ENCODE results near the gene ACVR1B. TPM values are rescaled to one million over a fixed set of nuclear protein-coding genes. Genes with fewer than 3 reads are reported as not detected.
A peak's percentile ranks its signal among the peaks of the same experiment; 100 is the strongest.

The ACVR1B gene
- total RNA-seq = 1 to 10 TPM; 8.7 to 9.1 TPM

GRCh38 chr12:51951199-51951842 is at the start of gene ACVR1B:
Gene ACVR1B (plus strand): TSS chr12:51951699. CDS start chr12:51951744, 45 bp downstream.
- H3K27me3 Mint-ChIP-seq (ENCODE audit: low read depth) = peaks cover 4% of the 10 kb centered on the region
- peak; percentile 91 for DNase-seq
- peaks cover 2% of the 10 kb centered on the region for H3K36me3 Mint-ChIP-seq (ENCODE audit: low read depth)
- peak within 1 kb of the TSS; percentile 54 for H3K27ac Mint-ChIP-seq
- no peaks in the 10 kb centered on the region for H3K9me3 Mint-ChIP-seq
- intact Hi-C loops (cut with micrococcal nuclease) = loop anchor here (1.0 to 2.0 kb wide), 2 partner anchors 20 to 73 kb away; no protein-coding TSS in a partner anchor
- H3K4me3 Mint-ChIP-seq = peak within 1 kb of the TSS; percentile 93
- CTCF ChIA-PET = interaction anchor here (1.3 to 2.5 kb wide), 3 partner anchors 19 to 32 kb away, joined by 3 to 7 read pairs (median 7); no protein-coding TSS in a partner anchor
- peaks cover 41% of the 10 kb centered on the region for H3K4me1 Mint-ChIP-seq (ENCODE audit: low read depth)

DNA sequence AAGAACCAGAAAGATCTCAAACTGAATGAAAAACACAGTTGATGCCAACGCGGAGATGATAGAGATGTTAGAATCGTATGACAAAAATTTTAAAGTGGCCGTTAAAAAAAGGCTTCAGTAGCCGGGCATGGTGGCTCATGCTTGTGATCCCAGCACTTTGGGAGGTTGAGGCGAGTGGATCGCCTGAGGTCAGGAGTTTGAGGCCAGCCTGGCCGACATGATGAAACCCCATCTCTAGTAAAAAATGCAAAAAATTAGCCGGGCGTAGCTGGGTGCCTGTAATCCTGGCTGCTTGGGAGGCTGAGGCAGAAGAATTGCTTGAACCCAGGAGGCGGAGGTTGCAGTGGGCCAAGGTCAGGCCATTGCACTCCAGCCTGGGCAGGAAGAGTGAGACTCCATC is 49.6 kb upstream of the ACVR1B start:
- Mint-ChIP-seq H3K27me3 (ENCODE audit: low read depth) (peaks cover 5% of the 10 kb centered on the region), H3K4me3 (no peak overlapping the region), H3K36me3 (ENCODE audit: low read depth) (no peaks in the 10 kb centered on the region), H3K27ac (no peak overlapping the region), H3K9me3 (no peaks in the 10 kb centered on the region), H3K4me1 (ENCODE audit: low read depth) (no peaks in the 10 kb centered on the region)
- no peak for DNase-seq
- intact Hi-C loops (cut with micrococcal nuclease) = no loop called here
- CTCF ChIA-PET = no interaction called here

DNA sequence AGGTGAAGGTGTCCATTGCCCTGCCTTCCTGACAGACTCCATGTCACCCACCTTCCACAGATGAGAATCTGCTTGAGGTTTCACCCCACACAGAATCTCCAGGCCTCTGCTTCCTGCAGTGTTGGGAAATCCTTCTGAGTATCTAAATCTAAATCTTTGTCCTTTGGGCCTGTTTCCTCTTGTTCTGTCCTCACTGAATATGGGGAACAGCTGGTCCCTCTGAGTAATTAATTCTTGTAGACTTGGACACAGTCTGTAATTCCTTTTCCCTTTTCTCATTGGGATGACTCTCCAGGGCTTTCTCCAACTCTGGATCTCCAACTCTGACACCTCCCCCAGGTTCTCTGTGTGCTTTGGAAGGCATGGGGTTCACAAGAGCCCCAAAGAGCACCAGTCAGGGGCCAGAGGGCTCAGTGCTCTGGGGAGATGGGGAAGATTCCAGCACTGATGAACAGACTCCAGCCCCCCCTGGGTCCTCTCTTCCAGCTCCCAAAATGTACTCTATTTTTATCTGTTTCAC is 46.5 kb upstream of the ACVR1B start:
- Mint-ChIP-seq H3K36me3 (ENCODE audit: low read depth) (no peaks in the 10 kb centered on the region), H3K4me3 (no peak overlapping the region), H3K9me3 (no peaks in the 10 kb centered on the region), H3K4me1 (ENCODE audit: low read depth) (no peaks in the 10 kb centered on the region), H3K27ac (no peak overlapping the region), H3K27me3 (ENCODE audit: low read depth) (peaks cover 19% of the 10 kb centered on the region)
- intact Hi-C loops (cut with micrococcal nuclease) = no loop called here
- CTCF ChIA-PET = no interaction called here
- DNase-seq = no peak

- Mint-ChIP-seq H3K4me1 (ENCODE audit: low read depth) (no peaks in the 10 kb centered on the region), H3K27me3 (ENCODE audit: low read depth) (peaks cover 19% of the 10 kb centered on the region), H3K9me3 (no peaks in the 10 kb centered on the region), H3K4me3 (no peak overlapping the region), H3K36me3 (ENCODE audit: low read depth) (no peaks in the 10 kb centered on the region), H3K27ac (no peak overlapping the region)
- CTCF ChIA-PET = interaction anchor here (2.1 kb wide), 1 partner anchor 21 kb away, joined by 5 read pairs; no protein-coding TSS in a partner anchor
- intact Hi-C loops (cut with micrococcal nuclease) = no loop called here
- DNase-seq = no peak
These were observed 45.7 kb upstream of the ACVR1B start for GRCh38 chr12:51905471-51906429.

GRCh38 chr12:51906430-51907082 is 44.9 kb upstream of the ACVR1B start:
- Mint-ChIP-seq H3K9me3 (no peaks in the 10 kb centered on the region), H3K36me3 (ENCODE audit: low read depth) (no peaks in the 10 kb centered on the region), H3K4me3 (no peak overlapping the region), H3K27ac (no peak overlapping the region), H3K4me1 (ENCODE audit: low read depth) (no peaks in the 10 kb centered on the region), H3K27me3 (ENCODE audit: low read depth) (peaks cover 19% of the 10 kb centered on the region)
- no peak for DNase-seq
- intact Hi-C loops (cut with micrococcal nuclease) = no loop called here
- CTCF ChIA-PET = interaction anchor here (2.1 kb wide), 1 partner anchor 20 kb away, joined by 5 read pairs; no protein-coding TSS in a partner anchor

DNA sequence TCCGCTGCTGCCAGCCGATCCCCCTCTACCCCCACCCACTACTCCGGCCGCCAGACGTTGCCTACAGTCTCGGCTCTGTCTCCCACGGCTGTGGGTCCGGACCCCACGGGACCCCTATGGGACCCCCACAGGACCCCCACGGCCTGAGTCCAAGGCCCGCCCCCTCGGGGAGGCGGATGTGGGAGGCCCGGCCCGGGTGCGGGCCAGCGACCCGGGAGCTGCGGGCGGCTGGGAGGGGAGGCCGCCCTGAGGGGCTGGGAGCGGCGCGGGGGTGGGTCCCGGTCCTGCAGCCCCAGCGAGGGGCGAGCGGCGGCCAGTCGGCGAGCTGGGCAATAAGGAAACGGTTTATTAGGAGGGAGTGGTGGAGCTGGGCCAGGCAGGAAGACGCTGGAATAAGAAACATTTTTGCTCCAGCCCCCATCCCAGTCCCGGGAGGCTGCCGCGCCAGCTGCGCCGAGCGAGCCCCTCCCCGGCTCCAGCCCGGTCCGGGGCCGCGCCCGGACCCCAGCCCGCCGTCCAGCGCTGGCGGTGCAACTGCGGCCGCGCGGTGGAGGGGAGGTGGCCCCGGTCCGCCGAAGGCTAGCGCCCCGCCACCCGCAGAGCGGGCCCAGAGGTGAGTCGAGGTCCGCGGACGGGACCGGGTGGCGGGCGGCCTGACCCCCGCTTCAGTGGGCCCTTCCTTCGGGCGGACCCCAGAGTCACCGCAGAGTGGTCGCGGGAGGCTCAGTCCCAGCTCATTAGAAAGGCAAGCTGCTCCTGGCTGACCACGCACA is 44.2 kb upstream of the ACVR1B start, which contains the start of gene ACVRL1:
TSS of gene ACVRL1 (plus strand) at position 422 of the 773 bp plus-strand sequence. CDS start 4,971 bp downstream, outside the sequence.
- CTCF ChIA-PET = interaction anchor here (1.4 to 2.1 kb wide), 2 partner anchors 16 to 20 kb away, joined by 5 read pairs; no protein-coding TSS in a partner anchor

DNA sequence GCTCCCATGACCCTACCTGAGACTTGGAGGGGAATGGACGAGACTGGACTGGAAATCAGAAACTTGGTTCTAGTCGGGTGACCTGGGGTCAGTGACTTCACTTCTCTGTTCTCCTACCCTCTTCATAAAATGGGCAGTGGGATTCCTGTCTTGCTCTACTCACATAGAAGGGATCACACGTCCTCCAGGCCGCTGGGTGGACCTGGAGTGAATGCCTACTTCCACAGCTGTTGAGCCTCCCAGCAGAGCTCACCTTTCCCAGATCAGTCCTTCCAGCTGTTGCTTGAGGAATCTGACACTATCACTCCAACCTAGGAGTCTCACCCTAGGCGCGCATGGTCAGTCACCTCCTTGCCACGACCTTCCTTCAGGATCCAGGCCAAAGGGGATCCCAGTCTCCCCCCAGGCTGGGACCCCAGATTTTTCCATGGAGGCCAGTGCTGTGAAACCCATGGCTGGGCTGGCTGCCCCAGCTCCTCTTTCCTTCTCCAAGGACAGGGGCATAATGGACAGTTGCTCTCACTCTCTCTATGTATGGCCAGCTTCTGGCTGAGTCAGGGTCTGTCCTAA is 43.6 kb upstream of the ACVR1B start:
- CTCF ChIA-PET = interaction anchor here (1.4 to 2.1 kb wide), 2 partner anchors 16 to 19 kb away, joined by 5 read pairs; no protein-coding TSS in a partner anchor
- intact Hi-C loops (cut with micrococcal nuclease) = no loop called here

More for the DNA sequence above, 44.2 kb upstream of the ACVR1B start, which contains the start of gene ACVRL1:
- DNase-seq = no peak
- H3K36me3 Mint-ChIP-seq (ENCODE audit: low read depth) = no peaks in the 10 kb centered on the region
- H3K9me3 Mint-ChIP-seq = no peaks in the 10 kb centered on the region
- no peaks in the 10 kb centered on the region for H3K4me1 Mint-ChIP-seq (ENCODE audit: low read depth)
- H3K4me3 Mint-ChIP-seq = no peak within 1 kb of the TSS
- peaks cover 19% of the 10 kb centered on the region for H3K27me3 Mint-ChIP-seq (ENCODE audit: low read depth)
- H3K27ac Mint-ChIP-seq = no peak within 1 kb of the TSS
- intact Hi-C loops (cut with micrococcal nuclease) = no loop called here

GRCh38 chr12:51908876-51909592 is 42.5 kb upstream of the ACVR1B start:
- intact Hi-C loops (cut with micrococcal nuclease) = no loop called here
- Mint-ChIP-seq H3K4me1 (ENCODE audit: low read depth) (no peaks in the 10 kb centered on the region), H3K4me3 (no peak overlapping the region), H3K9me3 (no peaks in the 10 kb centered on the region), H3K27ac (no peak overlapping the region), H3K36me3 (ENCODE audit: low read depth) (no peaks in the 10 kb centered on the region), H3K27me3 (ENCODE audit: low read depth) (peaks cover 19% of the 10 kb centered on the region)
- DNase-seq = no peak
- CTCF ChIA-PET = interaction anchor here (1.0 to 1.4 kb wide), 2 partner anchors 15 to 84 kb away, joined by 3 to 5 read pairs; no protein-coding TSS in a partner anchor

More for the DNA sequence above, 43.6 kb upstream of the ACVR1B start:
- Mint-ChIP-seq H3K36me3 (ENCODE audit: low read depth) (no peaks in the 10 kb centered on the region), H3K27ac (no peak overlapping the region), H3K4me3 (no peak overlapping the region), H3K27me3 (ENCODE audit: low read depth) (peaks cover 19% of the 10 kb centered on the region), H3K9me3 (no peaks in the 10 kb centered on the region), H3K4me1 (ENCODE audit: low read depth) (no peaks in the 10 kb centered on the region)
- DNase-seq = no peak

- H3K4me3 Mint-ChIP-seq = no peak overlapping the region
- H3K36me3 Mint-ChIP-seq (ENCODE audit: low read depth) = no peaks in the 10 kb centered on the region
- H3K27me3 Mint-ChIP-seq (ENCODE audit: low read depth) = peaks cover 19% of the 10 kb centered on the region
- CTCF ChIA-PET = no interaction called here
- no peak for DNase-seq
- H3K9me3 Mint-ChIP-seq = no peaks in the 10 kb centered on the region
- intact Hi-C loops (cut with micrococcal nuclease) = no loop called here
- H3K27ac Mint-ChIP-seq = no peak overlapping the region
- no peaks in the 10 kb centered on the region for H3K4me1 Mint-ChIP-seq (ENCODE audit: low read depth)
These were observed 41.3 kb upstream of the ACVR1B start for GRCh38 chr12:51910168-51910567.

GRCh38 chr12:51910691-51911090 is 40.8 kb upstream of the ACVR1B start:
- CTCF ChIA-PET = interaction anchor here (1.3 kb wide), 1 partner anchor 36 kb away, joined by 4 read pairs; no protein-coding TSS in a partner anchor

More at GRCh38 chr12:51910691-51911090, 40.8 kb upstream of the ACVR1B start:
- no peak for DNase-seq
- no peaks in the 10 kb centered on the region for H3K4me1 Mint-ChIP-seq (ENCODE audit: low read depth)
- no peak overlapping the region for H3K27ac Mint-ChIP-seq
- intact Hi-C loops (cut with micrococcal nuclease) = no loop called here
- peaks cover 19% of the 10 kb centered on the region for H3K27me3 Mint-ChIP-seq (ENCODE audit: low read depth)
- H3K4me3 Mint-ChIP-seq = no peak overlapping the region
- H3K9me3 Mint-ChIP-seq = no peaks in the 10 kb centered on the region
- no peaks in the 10 kb centered on the region for H3K36me3 Mint-ChIP-seq (ENCODE audit: low read depth)
